ENCODE results near the gene RCOR3. TPM values are rescaled to one million over a fixed set of nuclear protein-coding genes. Genes with fewer than 3 reads are reported as not detected.

RCOR3 gene
- total RNA-seq, 4 donors from 2014 or later: 49.3 to 77.8 (median 57.6) TPM

GRCh38 chr1:211340622-211341507 lies 81.7 kb downstream of the RCOR3 start:
- no peak for TF ChIP-seq CTCF (IDR thresholded peaks at IDR 0.05; ENCODE audit: low read depth)

GRCh38 chr1:211341999-211342398 lies 82.8 kb downstream of the RCOR3 start:
- TF ChIP-seq CTCF (IDR thresholded peaks at IDR 0.05; ENCODE audit: low read depth): no peak

- TF ChIP-seq CTCF (IDR thresholded peaks at IDR 0.05; ENCODE audit: low read depth): no peak
Observed at GRCh38 chr1:211343607-211344006, 84.4 kb downstream of the RCOR3 start.

- no peak for TF ChIP-seq CTCF (IDR thresholded peaks at IDR 0.05; ENCODE audit: low read depth)
Observed at GRCh38 chr1:211344152-211344618, 85.0 kb downstream of the RCOR3 start.

- no peak for TF ChIP-seq CTCF (IDR thresholded peaks at IDR 0.05; ENCODE audit: low read depth)
Observed at GRCh38 chr1:211345719-211346118, 86.6 kb downstream of the RCOR3 start.

- TF ChIP-seq CTCF (IDR thresholded peaks at IDR 0.05; ENCODE audit: low read depth): no peak
Observed at GRCh38 chr1:211347077-211347844, 88.1 kb downstream of the RCOR3 start.

GRCh38 chr1:211348547-211348946 lies 89.4 kb downstream of the RCOR3 start:
- no peak for TF ChIP-seq CTCF (IDR thresholded peaks at IDR 0.05; ENCODE audit: low read depth)
